Peyer's patch (tissue), 4 donors: ENCODE data around the gene CLRN3. TPM values are rescaled to one million over a fixed set of nuclear protein-coding genes. Genes with fewer than 3 reads are reported as not detected.

ENCODE experiments used
- DNase-seq, 3 donors: peaks; one replicate each; pipeline ENCODE4 v3.0.0-alpha.2; 2017 to 2019
- H3K27ac ChIP-seq, 4 donors: fragments of 200-600 bp; sonication (generic); one replicate each; pipeline ENCODE4 v1.5.1; 2016 to 2019
- H3K27me3 ChIP-seq, 2 donors: fragments of 200-600 bp; sonication (generic); one replicate each; pipeline ENCODE4 v1.5.1; 2019
- H3K36me3 ChIP-seq, 3 donors: fragments of 200-600 bp; sonication (generic); one replicate each; pipeline ENCODE4 v1.5.1; 2016 to 2019
- H3K4me1 ChIP-seq, 4 donors: fragments of 200-600 bp; sonication (generic); one replicate each; pipeline ENCODE4 v1.5.1; 2016 to 2019
- H3K4me3 ChIP-seq, 4 donors: fragments of 200-600 bp; sonication (generic); 1 replicate in 3 of 4; 2 replicates in 1 of 4; pipeline ENCODE4 v1.5.1; 2016 to 2019; ENCODE audit warnings: mild to moderate bottlenecking in 1 of 4
- H3K9me3 ChIP-seq, 4 donors: fragments of 200-600 bp; sonication (generic); one replicate each; pipeline ENCODE4 v1.5.1; 2016 to 2019; ENCODE audit warnings: mild to moderate bottlenecking in 1 of 4
- POLR2A ChIP-seq, 2 donors: fragments of 450-650 bp; IDR thresholded peaks; one replicate each; pipeline ENCODE4 v1.5.1; 2017; ENCODE audit warnings: antibody characterized with exemption in 2 of 2, mild to moderate bottlenecking in 2 of 2, moderate library complexity in 2 of 2
- total RNA-seq, 4 donors: library from RNA; depleted of rRNA; stranded (reverse); fragments of >200 nt; gene quantifications; one replicate each; pipeline ENCODE4 v1.1.0, GENCODE V29; 2016
- TF ChIP-seq, protein P1 (sequence below), 6 experiments: fragments of 450-650 bp in 4 of 6; fragments of 200-600 bp in 2 of 6; sonication (generic) in 1 of 6; IDR thresholded peaks; one replicate each; pipeline ENCODE4 v1.5.1; 2017 to 2019; ENCODE audit warnings: antibody characterized with exemption in 6 of 6, mild to moderate bottlenecking in 3 of 6, moderate library complexity in 1 of 6

The CLRN3 gene
- total RNA-seq, 4 donors from 2014 or later: 7.4 to 215 (median 109) TPM

DNA sequence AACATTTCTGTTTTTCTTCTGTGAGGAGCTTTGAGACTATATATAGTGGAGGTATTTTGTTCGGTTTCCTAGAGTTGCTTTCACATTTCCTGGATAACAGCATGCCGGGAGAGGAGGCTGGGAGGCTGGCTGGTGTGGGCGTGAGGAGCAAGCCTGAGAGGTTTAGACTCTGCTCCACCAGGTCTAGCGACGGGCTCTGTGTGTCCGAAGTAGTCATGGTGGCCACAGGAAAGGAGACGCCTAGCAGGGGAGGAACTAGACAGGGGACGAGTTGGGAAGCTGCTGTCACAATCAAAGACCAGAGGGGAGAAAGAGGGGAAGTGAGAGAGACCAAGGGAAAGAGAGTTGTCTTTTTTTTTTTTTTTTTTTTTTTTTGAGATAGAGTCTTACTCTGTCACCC lies 33.7 kb upstream of the CLRN3 start:
- Histone ChIP-seq H3K4me3 (no peak overlapping the region), H3K27me3 (no peaks in the 10 kb centered on the region), H3K27ac (no peak overlapping the region), H3K4me1 (peaks cover 0 to 6% (median 0%) of the 10 kb centered on the region in 4 donors), H3K9me3 (no peaks in the 10 kb centered on the region), H3K36me3 (no peaks in the 10 kb centered on the region)
- peak in 1 of 3 donors; percentile 42 for DNase-seq
- TF ChIP-seq, protein P1, sequence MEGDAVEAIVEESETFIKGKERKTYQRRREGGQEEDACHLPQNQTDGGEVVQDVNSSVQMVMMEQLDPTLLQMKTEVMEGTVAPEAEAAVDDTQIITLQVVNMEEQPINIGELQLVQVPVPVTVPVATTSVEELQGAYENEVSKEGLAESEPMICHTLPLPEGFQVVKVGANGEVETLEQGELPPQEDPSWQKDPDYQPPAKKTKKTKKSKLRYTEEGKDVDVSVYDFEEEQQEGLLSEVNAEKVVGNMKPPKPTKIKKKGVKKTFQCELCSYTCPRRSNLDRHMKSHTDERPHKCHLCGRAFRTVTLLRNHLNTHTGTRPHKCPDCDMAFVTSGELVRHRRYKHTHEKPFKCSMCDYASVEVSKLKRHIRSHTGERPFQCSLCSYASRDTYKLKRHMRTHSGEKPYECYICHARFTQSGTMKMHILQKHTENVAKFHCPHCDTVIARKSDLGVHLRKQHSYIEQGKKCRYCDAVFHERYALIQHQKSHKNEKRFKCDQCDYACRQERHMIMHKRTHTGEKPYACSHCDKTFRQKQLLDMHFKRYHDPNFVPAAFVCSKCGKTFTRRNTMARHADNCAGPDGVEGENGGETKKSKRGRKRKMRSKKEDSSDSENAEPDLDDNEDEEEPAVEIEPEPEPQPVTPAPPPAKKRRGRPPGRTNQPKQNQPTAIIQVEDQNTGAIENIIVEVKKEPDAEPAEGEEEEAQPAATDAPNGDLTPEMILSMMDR (IDR thresholded peaks at IDR 0.05): no peak
- TF ChIP-seq POLR2A (IDR thresholded peaks at IDR 0.05): no peak

- H3K27ac ChIP-seq: no peak overlapping the region
Observed at GRCh38 chr10:127925471-127926207, 32.9 kb upstream of the CLRN3 start.

DNA sequence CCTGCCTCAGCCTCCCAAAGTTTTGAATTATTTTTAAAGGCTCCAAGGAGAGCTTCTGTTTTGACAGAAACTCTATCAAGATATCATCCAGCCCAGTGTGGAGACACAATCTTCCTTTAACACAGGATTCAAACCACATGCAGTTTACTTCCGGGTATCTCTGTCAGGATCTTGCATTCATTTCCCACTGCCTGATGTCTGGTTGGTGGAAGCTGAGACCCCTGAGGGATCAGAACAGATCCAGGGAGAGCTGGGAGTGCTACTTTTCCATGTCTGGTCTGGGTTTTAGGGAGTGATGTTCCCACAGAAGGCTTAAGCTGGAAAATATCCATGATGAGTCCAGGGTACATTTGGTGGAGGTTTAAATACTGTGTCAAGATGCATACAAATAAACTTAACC lies 30.9 kb upstream of the CLRN3 start:
- no peak overlapping the region for H3K4me3 ChIP-seq
- H3K9me3 ChIP-seq: no peaks in the 10 kb centered on the region
- H3K4me1 ChIP-seq: peaks cover 0 to 21% (median 0%) of the 10 kb centered on the region in 4 donors
- no peak overlapping the region for H3K27ac ChIP-seq
- TF ChIP-seq POLR2A (IDR thresholded peaks at IDR 0.05): no peak
- TF ChIP-seq, protein P1 (IDR thresholded peaks at IDR 0.05): no peak
- no peak for DNase-seq
- H3K36me3 ChIP-seq: no peaks in the 10 kb centered on the region
- H3K27me3 ChIP-seq: no peaks in the 10 kb centered on the region

More at GRCh38 chr10:127925471-127926207, 32.9 kb upstream of the CLRN3 start:
- Histone ChIP-seq H3K4me3 (no peak overlapping the region), H3K36me3 (no peaks in the 10 kb centered on the region), H3K9me3 (no peaks in the 10 kb centered on the region), H3K27me3 (no peaks in the 10 kb centered on the region), H3K4me1 (peaks cover 0 to 6% (median 0%) of the 10 kb centered on the region in 4 donors)
- DNase-seq: no peak
- TF ChIP-seq, protein P1 (IDR thresholded peaks at IDR 0.05): no peak
- TF ChIP-seq POLR2A (IDR thresholded peaks at IDR 0.05): no peak

DNA sequence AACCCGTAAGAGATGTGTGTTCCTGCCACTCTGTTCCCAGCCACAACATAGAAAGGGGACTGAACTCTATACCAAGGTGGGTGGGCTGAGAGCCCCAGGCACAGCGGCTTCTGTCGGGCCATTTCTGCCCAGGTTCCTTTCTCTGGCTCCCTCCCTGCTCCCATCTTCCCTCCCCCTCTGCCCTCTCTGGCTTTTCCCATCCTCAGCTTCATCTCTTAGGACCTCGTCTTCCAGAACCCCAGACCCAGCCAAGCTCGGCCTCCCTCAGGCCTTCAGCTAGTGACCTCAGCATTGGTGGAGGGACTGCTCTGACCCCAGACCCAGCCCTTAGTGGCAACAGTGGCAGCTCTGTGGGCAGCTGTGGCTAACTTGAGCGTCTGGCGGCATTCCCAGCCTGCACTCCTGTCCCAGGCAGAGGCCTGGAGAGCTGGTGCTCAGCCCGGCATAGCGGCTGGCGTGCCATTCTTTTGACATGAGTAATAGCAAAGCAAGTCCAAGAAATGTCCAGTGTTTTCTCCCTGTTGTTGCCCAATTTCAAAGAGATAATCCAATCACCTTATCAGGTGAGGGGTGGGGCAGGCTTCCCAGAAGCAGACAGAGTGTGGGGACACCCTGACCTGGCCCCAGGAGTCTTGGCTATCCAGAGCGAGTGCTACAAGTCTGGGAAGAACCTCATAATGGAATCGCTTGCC lies 30.1 kb upstream of the CLRN3 start:
- H3K4me1 ChIP-seq: peaks cover 0 to 21% (median 0%) of the 10 kb centered on the region in 4 donors
- no peaks in the 10 kb centered on the region for H3K27me3 ChIP-seq
- peak overlapping the region in 2 of 4 donors; percentile 41 to 52 for H3K27ac ChIP-seq
- no peak overlapping the region for H3K4me3 ChIP-seq
- no peaks in the 10 kb centered on the region for H3K9me3 ChIP-seq
- no peak for DNase-seq
- no peak for TF ChIP-seq POLR2A (IDR thresholded peaks at IDR 0.05)
- TF ChIP-seq, protein P1 (IDR thresholded peaks at IDR 0.05): no peak
- H3K36me3 ChIP-seq: no peaks in the 10 kb centered on the region

- Histone ChIP-seq H3K4me3 (no peak overlapping the region), H3K36me3 (no peaks in the 10 kb centered on the region), H3K27ac (peak overlapping the region in 2 of 4 donors; percentile 41 to 52), H3K4me1 (peaks cover 0 to 21% (median 0%) of the 10 kb centered on the region in 4 donors), H3K27me3 (no peaks in the 10 kb centered on the region), H3K9me3 (no peaks in the 10 kb centered on the region)
- TF ChIP-seq, protein P1 (IDR thresholded peaks at IDR 0.05): no peak
- no peak for TF ChIP-seq POLR2A (IDR thresholded peaks at IDR 0.05)
- no peak for DNase-seq
Observed at GRCh38 chr10:127922206-127922605, 29.5 kb upstream of the CLRN3 start.
